Neural progenitor cell (in vitro differentiated cells): ENCODE data around the gene SHE. TPM values are rescaled to one million over a fixed set of nuclear protein-coding genes. Genes with fewer than 3 reads are reported as not detected.

Experiments used
- DNase-seq: peaks from one replicate; pipeline ENCODE4 v3.0.0-alpha.2; 2016; ENCODE audit warnings: low spot score
- H2AFZ ChIP-seq: fragments of 200-600 bp; sonication (generic); replicated peaks from 2 replicates; pipeline ENCODE4 v1.6.1; 2016; ENCODE audit warnings: antibody characterized with exemption
- H3F3A ChIP-seq: fragments of 200-600 bp; sonication (generic); 2 replicates; pipeline ENCODE4 v1.6.1; 2016; ENCODE audit warnings: antibody characterized with exemption, low read depth
- H3K27ac ChIP-seq: fragments of 200-600 bp; sonication (generic); 2 replicates; pipeline ENCODE4 v1.5.1; 2016; ENCODE audit warnings: mild to moderate bottlenecking
- H3K27me3 ChIP-seq: fragments of 200-600 bp; sonication (generic); 2 replicates; pipeline ENCODE4 v1.6.1; 2016; ENCODE audit warnings: mild to moderate bottlenecking, moderate library complexity
- H3K36me3 ChIP-seq: fragments of 200-600 bp; sonication (generic); 2 replicates; pipeline ENCODE4 v1.5.1; 2016
- H3K4me1 ChIP-seq: fragments of 200-600 bp; sonication (generic); 2 replicates; pipeline ENCODE4 v1.6.1; 2016; ENCODE audit warnings: mixed run types
- H3K4me2 ChIP-seq: fragments of 200-600 bp; sonication (generic); 2 replicates; pipeline ENCODE4 v1.6.1; 2016
- H3K4me3 ChIP-seq: fragments of 200-600 bp; sonication (generic); 2 replicates; pipeline ENCODE4 v1.5.1; 2016
- H3K79me2 ChIP-seq: fragments of 200-600 bp; sonication (generic); 2 replicates; pipeline ENCODE4 v1.6.1; 2016; ENCODE audit warnings: low read depth
- H3K9ac ChIP-seq: fragments of 200-600 bp; sonication (generic); 2 replicates; pipeline ENCODE4 v1.6.1; 2016
- H3K9me3 ChIP-seq: fragments of 200-600 bp; sonication (generic); 2 replicates; pipeline ENCODE4 v1.5.1; 2016; ENCODE audit warnings: low read depth
- H4K20me1 ChIP-seq: fragments of 200-600 bp; sonication (generic); 2 replicates; pipeline ENCODE4 v1.6.1; 2016; ENCODE audit warnings: low read depth
- H3K27ac Mint-ChIP-seq: 3 replicates; pipeline ENCODE4 v1.8.0; 2021; ENCODE audit warnings: mixed read lengths
- H3K27me3 Mint-ChIP-seq: 2 replicates; pipeline ENCODE4 v1.8.0; 2022; ENCODE audit warnings: low read depth, mild to moderate bottlenecking, inconsistent platforms, moderate library complexity, mixed read lengths; ENCODE audit not compliant: insufficient read depth
- H3K36me3 Mint-ChIP-seq: 3 replicates; pipeline ENCODE4 v1.8.0; 2021; ENCODE audit warnings: mixed read lengths
- H3K4me1 Mint-ChIP-seq: 3 replicates; pipeline ENCODE4 v1.8.0; 2021; ENCODE audit warnings: mixed read lengths
- H3K4me3 Mint-ChIP-seq: 3 replicates; pipeline ENCODE4 v1.8.0; 2021; ENCODE audit warnings: mild to moderate bottlenecking, moderate library complexity, mixed read lengths
- H3K9me3 Mint-ChIP-seq: 3 replicates; pipeline ENCODE4 v1.8.0; 2020; ENCODE audit warnings: mixed read lengths
- EZH2 ChIP-seq: fragments of 200-600 bp; sonication (generic); IDR thresholded peaks from 2 replicates; pipeline ENCODE4 v1.6.1; 2017; ENCODE audit warnings: antibody characterized with exemption, mild to moderate bottlenecking, moderate library complexity
- EZH2phosphoT487 ChIP-seq: fragments of 200-600 bp; sonication (generic); IDR thresholded peaks from 2 replicates; pipeline ENCODE4 v1.6.1; 2017; ENCODE audit warnings: antibody characterized with exemption
- total RNA-seq: library from RNA; depleted of rRNA; stranded (reverse); fragments of >200 nt; gene quantifications from 2 replicates; pipeline ENCODE4 v1.2.3, GENCODE V29; 2015; ENCODE audit warnings: low replicate concordance
- TF ChIP-seq, protein P1 (sequence below): fragments of 200-600 bp; sonication (generic); IDR thresholded peaks from 2 replicates; pipeline ENCODE4 v1.5.1; 2017; ENCODE audit warnings: antibody characterized with exemption, mild to moderate bottlenecking

Gene SHE
- total RNA-seq, 1 donor from 2014 or later: 0.04 TPM

DNA sequence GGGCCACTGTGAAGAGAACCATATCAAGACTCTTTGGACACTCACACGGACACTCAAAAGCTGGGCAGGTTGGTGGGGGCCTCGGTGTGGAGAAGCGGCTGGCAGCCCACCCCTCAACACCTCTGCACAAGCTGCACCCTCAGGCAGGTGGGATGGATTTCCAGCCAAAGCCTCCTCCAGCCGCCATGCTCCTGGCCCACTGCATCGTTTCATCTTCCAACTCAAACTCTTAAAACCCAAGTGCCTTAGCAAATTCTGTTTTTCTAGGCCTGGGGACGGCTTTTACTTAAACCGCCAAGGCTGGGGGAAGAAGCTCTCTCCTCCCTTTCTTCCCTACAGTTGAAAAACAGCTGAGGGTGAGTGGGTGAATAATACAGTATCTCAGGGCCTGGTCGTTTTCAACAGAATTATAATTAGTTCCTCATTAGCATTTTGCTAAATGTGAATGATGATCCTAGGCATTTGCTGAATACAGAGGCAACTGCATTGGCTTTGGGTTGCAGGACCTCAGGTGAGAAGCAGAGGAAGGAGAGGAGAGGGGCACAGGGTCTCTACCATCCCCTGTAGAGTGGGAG, 36.5 kb downstream of the SHE start:
- H3K79me2 ChIP-seq: no peaks in the 10 kb centered on the region
- no peaks in the 10 kb centered on the region for H3F3A ChIP-seq
- no peaks in the 10 kb centered on the region for H3K27me3 ChIP-seq
- TF ChIP-seq EZH2phosphoT487 (no peak), EZH2 (no peak)
- TF ChIP-seq, protein P1, sequence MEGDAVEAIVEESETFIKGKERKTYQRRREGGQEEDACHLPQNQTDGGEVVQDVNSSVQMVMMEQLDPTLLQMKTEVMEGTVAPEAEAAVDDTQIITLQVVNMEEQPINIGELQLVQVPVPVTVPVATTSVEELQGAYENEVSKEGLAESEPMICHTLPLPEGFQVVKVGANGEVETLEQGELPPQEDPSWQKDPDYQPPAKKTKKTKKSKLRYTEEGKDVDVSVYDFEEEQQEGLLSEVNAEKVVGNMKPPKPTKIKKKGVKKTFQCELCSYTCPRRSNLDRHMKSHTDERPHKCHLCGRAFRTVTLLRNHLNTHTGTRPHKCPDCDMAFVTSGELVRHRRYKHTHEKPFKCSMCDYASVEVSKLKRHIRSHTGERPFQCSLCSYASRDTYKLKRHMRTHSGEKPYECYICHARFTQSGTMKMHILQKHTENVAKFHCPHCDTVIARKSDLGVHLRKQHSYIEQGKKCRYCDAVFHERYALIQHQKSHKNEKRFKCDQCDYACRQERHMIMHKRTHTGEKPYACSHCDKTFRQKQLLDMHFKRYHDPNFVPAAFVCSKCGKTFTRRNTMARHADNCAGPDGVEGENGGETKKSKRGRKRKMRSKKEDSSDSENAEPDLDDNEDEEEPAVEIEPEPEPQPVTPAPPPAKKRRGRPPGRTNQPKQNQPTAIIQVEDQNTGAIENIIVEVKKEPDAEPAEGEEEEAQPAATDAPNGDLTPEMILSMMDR: no peak
- no peaks in the 10 kb centered on the region for H3K36me3 ChIP-seq
- no peak overlapping the region for H3K4me2 ChIP-seq
- no peaks in the 10 kb centered on the region for H3K9me3 Mint-ChIP-seq
- H3K4me1 ChIP-seq: peaks cover 6% of the 10 kb centered on the region
- no peak overlapping the region for H3K27ac ChIP-seq
- H3K9ac ChIP-seq: no peak overlapping the region
- H2AFZ ChIP-seq: no peak overlapping the region
- no peaks in the 10 kb centered on the region for H3K36me3 Mint-ChIP-seq
- no peak overlapping the region for H3K4me3 Mint-ChIP-seq
- peaks cover 6% of the 10 kb centered on the region for H3K27me3 Mint-ChIP-seq
- DNase-seq: no peak
- no peak overlapping the region for H3K4me3 ChIP-seq
- no peaks in the 10 kb centered on the region for H4K20me1 ChIP-seq
- H3K27ac Mint-ChIP-seq: no peak overlapping the region
- no peaks in the 10 kb centered on the region for H3K9me3 ChIP-seq
- H3K4me1 Mint-ChIP-seq: peaks cover 29% of the 10 kb centered on the region

- no peak overlapping the region for H3K4me3 Mint-ChIP-seq
- Histone ChIP-seq H4K20me1 (no peaks in the 10 kb centered on the region), H3K27ac (no peak overlapping the region), H3K27me3 (no peaks in the 10 kb centered on the region), H3K9ac (no peak overlapping the region), H3K36me3 (no peaks in the 10 kb centered on the region), H3K79me2 (no peaks in the 10 kb centered on the region), H3F3A (no peaks in the 10 kb centered on the region), H3K9me3 (no peaks in the 10 kb centered on the region), H3K4me1 (peaks cover 6% of the 10 kb centered on the region), H2AFZ (no peak overlapping the region), H3K4me3 (no peak overlapping the region), H3K4me2 (no peak overlapping the region)
- peaks cover 26% of the 10 kb centered on the region for H3K4me1 Mint-ChIP-seq
- TF ChIP-seq EZH2phosphoT487: no peak
- TF ChIP-seq EZH2: no peak
- TF ChIP-seq, protein P1: no peak
- no peak for DNase-seq
- no peak overlapping the region for H3K27ac Mint-ChIP-seq
- H3K36me3 Mint-ChIP-seq: no peaks in the 10 kb centered on the region
- peaks cover 9% of the 10 kb centered on the region for H3K27me3 Mint-ChIP-seq
- no peaks in the 10 kb centered on the region for H3K9me3 Mint-ChIP-seq
These were observed 38.7 kb downstream of the SHE start for GRCh38 chr1:154463512-154463990.

DNA sequence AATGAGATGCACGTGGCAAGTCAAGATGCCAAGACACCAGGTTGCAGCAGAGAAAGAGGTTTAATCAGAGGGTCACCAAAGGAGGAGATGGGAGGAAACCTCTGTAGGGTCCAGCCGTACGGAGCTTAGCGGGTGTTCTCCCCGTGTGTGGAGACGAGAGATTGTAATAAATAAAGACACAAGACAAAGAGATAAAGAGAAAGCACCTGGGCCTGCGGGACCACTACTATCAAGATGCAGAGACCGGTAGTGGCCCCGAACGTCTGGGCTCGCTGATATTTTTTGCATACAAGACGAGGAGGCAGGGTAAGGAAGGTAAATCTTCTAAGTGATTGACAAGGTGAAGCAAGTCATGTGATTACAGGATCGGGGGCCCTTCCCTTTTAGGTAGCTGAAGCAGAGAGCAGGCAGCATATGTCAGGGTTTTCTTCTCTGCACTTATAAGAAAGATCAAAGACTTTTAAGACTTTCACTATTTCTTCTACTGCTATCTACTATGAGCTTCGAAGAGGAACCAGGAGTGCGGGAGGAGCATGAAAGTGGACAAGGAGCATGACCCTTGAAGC, 41.4 kb downstream of the SHE start:
- no peaks in the 10 kb centered on the region for H4K20me1 ChIP-seq
- no peak overlapping the region for H3K4me2 ChIP-seq
- H3K36me3 Mint-ChIP-seq: no peaks in the 10 kb centered on the region
- no peaks in the 10 kb centered on the region for H3K9me3 ChIP-seq
- peaks cover 3% of the 10 kb centered on the region for H3K9me3 Mint-ChIP-seq
- no peaks in the 10 kb centered on the region for H3K36me3 ChIP-seq
- H3K4me3 ChIP-seq: no peak overlapping the region
- no peak overlapping the region for H2AFZ ChIP-seq
- H3K27me3 Mint-ChIP-seq: peaks cover 2% of the 10 kb centered on the region
- H3K27ac Mint-ChIP-seq: no peak overlapping the region
- TF ChIP-seq, protein P1: no peak
- TF ChIP-seq EZH2phosphoT487 (no peak), EZH2 (no peak)
- no peak overlapping the region for H3K4me3 Mint-ChIP-seq
- H3K27ac ChIP-seq: no peak overlapping the region
- no peak overlapping the region for H3K9ac ChIP-seq
- peaks cover 4% of the 10 kb centered on the region for H3K4me1 Mint-ChIP-seq
- H3F3A ChIP-seq: no peaks in the 10 kb centered on the region
- DNase-seq: no peak
- H3K27me3 ChIP-seq: no peaks in the 10 kb centered on the region
- peaks cover 2% of the 10 kb centered on the region for H3K4me1 ChIP-seq
- no peaks in the 10 kb centered on the region for H3K79me2 ChIP-seq
